HepG2 (cell line): ENCODE results near the gene ZC2HC1B. TPM values are rescaled to one million over a fixed set of nuclear protein-coding genes. Genes with fewer than 3 reads are reported as not detected.

Experiments used
- CAMTA2 ChIP-seq: sonication (generic); formaldehyde crosslinking; IDR thresholded peaks from 2 replicates; pipeline ENCODE4 v1.4.0; 2020; ENCODE audit warnings: mild to moderate bottlenecking, missing genetic modification reagents, borderline replicate concordance
- CEBPB ChIP-seq: IDR thresholded peaks from 2 replicates; pipeline ENCODE4 v1.6.1; 2011; ENCODE audit warnings: low read depth, low read length, improper control_type of control experiment, borderline replicate concordance
- KLF15 ChIP-seq: sonication (generic); formaldehyde crosslinking; IDR thresholded peaks from 2 replicates; pipeline ENCODE4 v1.8.1; 2023; ENCODE audit warnings: borderline replicate concordance, mild to moderate bottlenecking, inconsistent platforms, missing genetic modification reagents, mixed read lengths
- MYNN ChIP-seq: sonication (generic); formaldehyde crosslinking; IDR thresholded peaks from 2 replicates; pipeline ENCODE4 v1.4.0; 2020; ENCODE audit warnings: mild to moderate bottlenecking, low read depth, missing genetic modification reagents
- RERE ChIP-seq: IDR thresholded peaks from 2 replicates; pipeline ENCODE4 v1.6.1; 2016; ENCODE audit warnings: low read depth, missing genetic modification reagents, missing compliant biosample characterization
- SRF ChIP-seq: IDR thresholded peaks from 2 replicates; pipeline ENCODE4 v1.6.1; 2011; ENCODE audit warnings: mild to moderate bottlenecking, low read depth, low read length, moderate library complexity
- ZBTB33 ChIP-seq: sonication (generic); formaldehyde crosslinking; IDR thresholded peaks from 2 replicates; pipeline ENCODE4 v1.4.0; 2020; ENCODE audit warnings: missing genetic modification reagents
- ZNF232 ChIP-seq: sonication (generic); formaldehyde crosslinking; IDR thresholded peaks from 2 replicates; pipeline ENCODE4 v1.4.0; 2020; ENCODE audit warnings: missing genetic modification reagents, borderline replicate concordance
- ZNF687 ChIP-seq: sonication (generic); formaldehyde crosslinking; IDR thresholded peaks from 2 replicates; pipeline ENCODE4 v1.5.1; 2020; ENCODE audit warnings: mild to moderate bottlenecking, missing genetic modification reagents, moderate library complexity
- polyA plus RNA-seq, 8 experiments: library from polyadenylated mRNA; depleted of rRNA in 3 of 8; stranded (reverse) in 7 of 8; unstranded in 1 of 8; fragments of >200 nt; fragmentation: Illumina TruSeq in 4 of 8; extraction: Trizol in 4 of 8; gene quantifications; 2 replicates each; pipeline versions ENCODE4 v1.2.1 to v1.2.3, GENCODE V29; 2011 to 2016; ENCODE audit warnings: low read depth in 4 of 8, missing spikeins in 1 of 8, mixed read lengths in 1 of 8; ENCODE audit not compliant: insufficient read depth in 1 of 8
- total RNA-seq, 5 experiments: library from RNA; depleted of rRNA; stranded (reverse); fragments of >200 nt; fragmentation: Illumina TruSeq; extraction: Trizol; gene quantifications; 2 replicates each; pipeline ENCODE4 v1.2.3, GENCODE V29; 2016; ENCODE audit warnings: low read depth in 1 of 5

The ZC2HC1B gene
- total and polyA plus RNA-seq, 2 of the 13 experiments (the other 11 are each of a cell fraction or from before 2014, with no cell fraction given) = not detected

GRCh38 chr6:143902827-143903226 is 38.6 kb downstream of the ZC2HC1B start (continued):
- no peak for TF ChIP-seq ZBTB33 (CRISPR knock-in tag)
- TF ChIP-seq ZNF687 (CRISPR knock-in tag) = no peak
- no peak for TF ChIP-seq SRF
- TF ChIP-seq ZNF232 (CRISPR knock-in tag) = no peak
- TF ChIP-seq KLF15 = no peak
- no peak for TF ChIP-seq CAMTA2 (CRISPR knock-in tag)
- TF ChIP-seq CEBPB = no peak
- no peak for TF ChIP-seq RERE (CRISPR knock-in tag)
- TF ChIP-seq MYNN (CRISPR knock-in tag) = no peak
